OCI-LY3 (cell line): ENCODE measurements around the gene RSL1D1.

Experiments
- H2AFZ ChIP-seq: fragments of 200-600, 300-600 bp; shearing (Covaris generic); 2 replicates; pipeline ENCODE4 v1.6.0; 2014; ENCODE audit warnings: antibody characterized with exemption, low read depth, low read length
- H3K27ac ChIP-seq: fragments of 200-600, 300-600 bp; sonication (generic); 2 replicates; pipeline ENCODE4 v1.5.1; 2014; ENCODE audit warnings: mild to moderate bottlenecking, low read length, moderate library complexity, mixed read lengths
- H3K27me3 ChIP-seq: fragments of 200-600, 300-600 bp; sonication (generic); 2 replicates; pipeline ENCODE4 v1.6.1; 2014; ENCODE audit warnings: low read depth, low read length, mixed read lengths
- H3K36me3 ChIP-seq: fragments of 200-600, 300-600 bp; sonication (generic); replicated peaks from 2 replicates; pipeline ENCODE3; 2014; ENCODE audit warnings: low read depth, low read length, mixed read lengths
- H3K4me1 ChIP-seq: fragments of 300-600, 200-600 bp; sonication (generic); 2 replicates; pipeline ENCODE4 v1.6.1; 2014; ENCODE audit warnings: low read length, mixed read lengths
- H3K4me2 ChIP-seq: fragments of 200-600, 300-600 bp; sonication (generic); 2 replicates; pipeline ENCODE4 v1.6.1; 2014; ENCODE audit warnings: low read length, mixed read lengths
- H3K4me3 ChIP-seq: fragments of 300-600, 200-600 bp; sonication (generic); 2 replicates; pipeline ENCODE4 v1.5.1; 2014; ENCODE audit warnings: antibody characterized with exemption, mild to moderate bottlenecking, low read length, moderate library complexity
- H3K79me2 ChIP-seq: fragments of 300-600, 200-600 bp; shearing (Covaris generic); 2 replicates; pipeline ENCODE4 v1.6.1; 2014; ENCODE audit warnings: mild to moderate bottlenecking, low read length, mixed read lengths
- H3K9ac ChIP-seq: fragments of 300-600, 200-600 bp; shearing (Covaris generic); 2 replicates; pipeline ENCODE4 v1.6.0; 2014; ENCODE audit warnings: mild to moderate bottlenecking, low read length, moderate library complexity
- H3K9me3 ChIP-seq: fragments of 200-600, 300-600 bp; shearing (Covaris generic); 2 replicates; pipeline ENCODE4 v1.6.1; 2014; ENCODE audit warnings: low read length, mixed read lengths; ENCODE audit not compliant: insufficient read depth
- H4K20me1 ChIP-seq: fragments of 200-600, 300-600 bp; sonication (generic); 2 replicates; pipeline ENCODE4 v1.6.1; 2016; ENCODE audit warnings: low read length, mixed read lengths; ENCODE audit not compliant: insufficient read depth
- CTCF ChIP-seq: fragments of 200-600, 300-600 bp; sonication (generic); IDR thresholded peaks from 2 replicates; pipeline ENCODE4 v1.5.1; 2014; ENCODE audit warnings: antibody characterized with exemption, low read length, low read depth
- EZH2phosphoT487 ChIP-seq: fragments of 200-600 bp; shearing (Covaris generic); IDR thresholded peaks from 2 replicates; pipeline ENCODE4 v1.6.1; 2018; ENCODE audit warnings: antibody characterized with exemption, mixed run types, low read depth

RSL1D1 gene

GRCh38 chr16:11880007-11880406, 28.7 kb upstream of the RSL1D1 start:
- H4K20me1 ChIP-seq: no peaks in the 10 kb centered on the region
- H2AFZ ChIP-seq: no peak overlapping the region
- H3K9me3 ChIP-seq: no peaks in the 10 kb centered on the region
- peaks cover 52% of the 10 kb centered on the region for H3K36me3 ChIP-seq
- no peak overlapping the region for H3K9ac ChIP-seq
- no peaks in the 10 kb centered on the region for H3K27me3 ChIP-seq
- H3K4me3 ChIP-seq: no peak overlapping the region
- no peak overlapping the region for H3K27ac ChIP-seq
- H3K79me2 ChIP-seq: no peaks in the 10 kb centered on the region
- no peaks in the 10 kb centered on the region for H3K4me1 ChIP-seq
- no peak overlapping the region for H3K4me2 ChIP-seq
- TF ChIP-seq EZH2phosphoT487 (no peak), CTCF (no peak)

DNA sequence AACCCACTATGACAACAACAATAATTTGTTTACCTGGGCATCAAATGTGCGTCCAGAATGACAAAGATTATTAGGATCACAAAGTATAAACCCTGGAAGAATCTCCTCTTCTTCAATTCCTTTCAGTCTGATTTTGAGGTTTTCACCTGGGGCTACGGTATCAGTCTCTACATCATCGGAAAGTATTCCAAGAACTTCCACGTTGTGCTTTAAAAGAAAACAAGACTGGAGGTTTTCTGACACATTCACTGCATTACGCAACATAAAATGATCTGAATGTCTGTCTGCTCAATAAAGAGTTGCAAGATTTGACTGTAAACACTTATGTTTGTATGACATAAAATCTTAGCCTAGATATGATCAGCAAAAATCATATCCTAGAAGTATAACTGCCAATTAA, 26.0 kb upstream of the RSL1D1 start:
- no peaks in the 10 kb centered on the region for H3K9me3 ChIP-seq
- TF ChIP-seq CTCF: no peak
- TF ChIP-seq EZH2phosphoT487: no peak
- H4K20me1 ChIP-seq: no peaks in the 10 kb centered on the region
- peaks cover 51% of the 10 kb centered on the region for H3K36me3 ChIP-seq
- H3K79me2 ChIP-seq: no peaks in the 10 kb centered on the region
- no peak overlapping the region for H3K9ac ChIP-seq
- no peaks in the 10 kb centered on the region for H3K4me1 ChIP-seq
- no peak overlapping the region for H2AFZ ChIP-seq
- H3K27me3 ChIP-seq: no peaks in the 10 kb centered on the region
- no peak overlapping the region for H3K4me3 ChIP-seq
- H3K27ac ChIP-seq: no peak overlapping the region
- H3K4me2 ChIP-seq: no peak overlapping the region

GRCh38 chr16:11876306-11876705, 25.0 kb upstream of the RSL1D1 start:
- H3K36me3 ChIP-seq: peaks cover 44% of the 10 kb centered on the region
- H3K9ac ChIP-seq: no peak overlapping the region
- H3K79me2 ChIP-seq: no peaks in the 10 kb centered on the region
- H3K4me2 ChIP-seq: no peak overlapping the region
- H2AFZ ChIP-seq: no peak overlapping the region
- no peaks in the 10 kb centered on the region for H3K9me3 ChIP-seq
- H3K4me3 ChIP-seq: no peak overlapping the region
- no peaks in the 10 kb centered on the region for H4K20me1 ChIP-seq
- no peak overlapping the region for H3K27ac ChIP-seq
- no peak for TF ChIP-seq CTCF
- TF ChIP-seq EZH2phosphoT487: no peak
- no peaks in the 10 kb centered on the region for H3K4me1 ChIP-seq
- no peaks in the 10 kb centered on the region for H3K27me3 ChIP-seq

GRCh38 chr16:11875721-11876120, 24.4 kb upstream of the RSL1D1 start:
- Histone ChIP-seq H3K79me2 (no peaks in the 10 kb centered on the region), H3K27ac (no peak overlapping the region), H4K20me1 (no peaks in the 10 kb centered on the region), H3K4me2 (no peak overlapping the region), H3K9ac (no peak overlapping the region), H3K4me1 (no peaks in the 10 kb centered on the region), H3K36me3 (peaks cover 45% of the 10 kb centered on the region), H2AFZ (no peak overlapping the region), H3K27me3 (no peaks in the 10 kb centered on the region), H3K4me3 (no peak overlapping the region), H3K9me3 (no peaks in the 10 kb centered on the region)
- TF ChIP-seq EZH2phosphoT487 (no peak), CTCF (no peak)
